ENCODE measurements around the gene FAM168A. TPM values are rescaled to one million over a fixed set of nuclear protein-coding genes. Genes with fewer than 3 reads are reported as not detected.

Gene FAM168A
- total RNA-seq, 4 donors from 2014 or later, result 17.7 to 40.1 (median 22.2) TPM

- H3K4me3 ChIP-seq, result no peak overlapping the region
- no peaks in the 10 kb centered on the region for H3K4me1 ChIP-seq
- no peaks in the 10 kb centered on the region for H3K9me3 ChIP-seq
- no peak overlapping the region for H3K27ac ChIP-seq
- TF ChIP-seq POLR2AphosphoS5 (IDR thresholded peaks at IDR 0.05) (no peak), EP300 (IDR thresholded peaks at IDR 0.05) (no peak), POLR2A (IDR thresholded peaks at IDR 0.05) (no peak), CTCF (IDR thresholded peaks at IDR 0.05) (no peak)
- WGBS, result 75% methylated on average over 4 of the region's 5 CpGs
- no peak for DNase-seq (ENCODE audit: low spot score in 2 of 2)
- H3K36me3 ChIP-seq, result peaks cover 5% of the 10 kb centered on the region
- no peaks in the 10 kb centered on the region for H3K27me3 ChIP-seq
These were observed 199.8 kb downstream of the FAM168A start for GRCh38 chr11:73398132-73398526.

GRCh38 chr11:73397468-73398131, 200.3 kb downstream of the FAM168A start:
- no peaks in the 10 kb centered on the region for H3K4me1 ChIP-seq
- H3K36me3 ChIP-seq, result peaks cover 5% of the 10 kb centered on the region
- TF ChIP-seq CTCF (IDR thresholded peaks at IDR 0.05), result no peak
- TF ChIP-seq POLR2A (IDR thresholded peaks at IDR 0.05), result no peak
- TF ChIP-seq POLR2AphosphoS5 (IDR thresholded peaks at IDR 0.05), result no peak
- no peak for TF ChIP-seq EP300 (IDR thresholded peaks at IDR 0.05)
- 79% methylated on average over 8 of the region's 8 CpGs for WGBS
- no peak overlapping the region for H3K27ac ChIP-seq
- H3K9me3 ChIP-seq, result no peaks in the 10 kb centered on the region
- no peak overlapping the region for H3K4me3 ChIP-seq
- DNase-seq (ENCODE audit: low spot score in 2 of 2), result no peak
- no peaks in the 10 kb centered on the region for H3K27me3 ChIP-seq

- TF ChIP-seq POLR2A (IDR thresholded peaks at IDR 0.05) (no peak), CTCF (IDR thresholded peaks at IDR 0.05) (no peak), POLR2AphosphoS5 (IDR thresholded peaks at IDR 0.05) (no peak), EP300 (IDR thresholded peaks at IDR 0.05) (no peak)
- 77% methylated on average over 7 of the region's 7 CpGs for WGBS
- H3K27ac ChIP-seq, result no peak overlapping the region
These were observed 200.9 kb downstream of the FAM168A start for GRCh38 chr11:73396985-73397384.

GRCh38 chr11:73396251-73396930, 201.5 kb downstream of the FAM168A start:
- WGBS, result 69% methylated on average over 5 of the region's 6 CpGs
- peaks cover 5% of the 10 kb centered on the region for H3K36me3 ChIP-seq

More at GRCh38 chr11:73396985-73397384, 200.9 kb downstream of the FAM168A start:
- no peak overlapping the region for H3K4me3 ChIP-seq
- no peaks in the 10 kb centered on the region for H3K9me3 ChIP-seq
- DNase-seq (ENCODE audit: low spot score in 2 of 2), result no peak
- H3K36me3 ChIP-seq, result peaks cover 5% of the 10 kb centered on the region
- H3K4me1 ChIP-seq, result no peaks in the 10 kb centered on the region
- no peaks in the 10 kb centered on the region for H3K27me3 ChIP-seq

More at GRCh38 chr11:73396251-73396930, 201.5 kb downstream of the FAM168A start:
- H3K4me1 ChIP-seq, result no peaks in the 10 kb centered on the region
- no peaks in the 10 kb centered on the region for H3K27me3 ChIP-seq
- H3K9me3 ChIP-seq, result no peaks in the 10 kb centered on the region
- DNase-seq (ENCODE audit: low spot score in 2 of 2), result no peak
- H3K27ac ChIP-seq, result no peak overlapping the region
- TF ChIP-seq CTCF (IDR thresholded peaks at IDR 0.05) (no peak), EP300 (IDR thresholded peaks at IDR 0.05) (no peak), POLR2A (IDR thresholded peaks at IDR 0.05) (no peak), POLR2AphosphoS5 (IDR thresholded peaks at IDR 0.05) (no peak)
- H3K4me3 ChIP-seq, result no peak overlapping the region
